Astrocyte (in vitro differentiated cells and primary cell): ENCODE results near the gene LOC101059915.
"Not testable (repeated sequence)": the region's sequence is repeated elsewhere in the genome, so short reads cannot be mapped to it uniquely, and the experiment has no call there.

ENCODE experiments used
- EZH2 ChIP-seq: IDR thresholded peaks from 2 replicates; pipeline ENCODE4 v1.6.1; 2012; ENCODE audit warnings: mild to moderate bottlenecking, low read length, inconsistent platforms; ENCODE audit not compliant: insufficient read depth
- TF ChIP-seq, protein P1 (sequence below): IDR thresholded peaks from 2 replicates; pipeline ENCODE4 v1.5.1; 2011; ENCODE audit warnings: low read depth, mild to moderate bottlenecking, inconsistent platforms, low read length, moderate library complexity; ENCODE audit not compliant: insufficient read depth

DNA sequence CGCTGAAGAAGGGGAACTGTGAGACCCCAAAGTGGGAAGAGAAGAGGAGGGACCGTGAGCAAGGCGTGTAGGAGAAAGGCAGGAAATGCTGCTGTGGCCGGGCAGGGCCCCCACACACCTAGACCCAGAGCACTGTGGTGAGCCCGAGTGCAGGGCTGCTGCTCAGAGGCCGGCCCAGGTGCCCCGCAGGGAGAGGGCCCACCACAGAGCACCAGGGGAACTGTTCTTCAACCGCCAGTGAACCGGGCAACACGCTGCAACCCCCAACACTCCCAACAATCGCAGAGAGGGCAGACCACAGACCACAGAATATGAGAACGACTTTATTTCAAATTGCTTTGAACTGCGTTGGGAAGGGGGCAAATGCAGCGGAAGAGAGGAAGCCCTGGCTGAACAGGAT, 46.7 kb downstream of the LOC101059915 start:
- TF ChIP-seq, protein P1, sequence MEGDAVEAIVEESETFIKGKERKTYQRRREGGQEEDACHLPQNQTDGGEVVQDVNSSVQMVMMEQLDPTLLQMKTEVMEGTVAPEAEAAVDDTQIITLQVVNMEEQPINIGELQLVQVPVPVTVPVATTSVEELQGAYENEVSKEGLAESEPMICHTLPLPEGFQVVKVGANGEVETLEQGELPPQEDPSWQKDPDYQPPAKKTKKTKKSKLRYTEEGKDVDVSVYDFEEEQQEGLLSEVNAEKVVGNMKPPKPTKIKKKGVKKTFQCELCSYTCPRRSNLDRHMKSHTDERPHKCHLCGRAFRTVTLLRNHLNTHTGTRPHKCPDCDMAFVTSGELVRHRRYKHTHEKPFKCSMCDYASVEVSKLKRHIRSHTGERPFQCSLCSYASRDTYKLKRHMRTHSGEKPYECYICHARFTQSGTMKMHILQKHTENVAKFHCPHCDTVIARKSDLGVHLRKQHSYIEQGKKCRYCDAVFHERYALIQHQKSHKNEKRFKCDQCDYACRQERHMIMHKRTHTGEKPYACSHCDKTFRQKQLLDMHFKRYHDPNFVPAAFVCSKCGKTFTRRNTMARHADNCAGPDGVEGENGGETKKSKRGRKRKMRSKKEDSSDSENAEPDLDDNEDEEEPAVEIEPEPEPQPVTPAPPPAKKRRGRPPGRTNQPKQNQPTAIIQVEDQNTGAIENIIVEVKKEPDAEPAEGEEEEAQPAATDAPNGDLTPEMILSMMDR, result not testable (repeated sequence)
- not testable (repeated sequence) for TF ChIP-seq EZH2
